ENCODE data around the gene MBTPS1. TPM values are rescaled to one million over a fixed set of nuclear protein-coding genes. Genes with fewer than 3 reads are reported as not detected.

Gene MBTPS1
- total RNA-seq, 1 donor from 2014 or later = 88.7 TPM

- no peak for TF ChIP-seq CTCF (IDR thresholded peaks at IDR 0.05)
Measured at GRCh38 chr16:84137287-84137686, 20.5 kb upstream of the MBTPS1 start.

GRCh38 chr16:84136331-84137125 lies 19.8 kb upstream of the MBTPS1 start:
- Mint-ChIP-seq H3K9me3 (ENCODE audit: low read depth) (no peaks in the 10 kb centered on the region), H3K4me1 (ENCODE audit: low read depth) (peaks cover 37% of the 10 kb centered on the region), H3K4me3 (ENCODE audit: unreplicated experiment) (no peak overlapping the region)

More at GRCh38 chr16:84137287-84137686, 20.5 kb upstream of the MBTPS1 start:
- H3K36me3 Mint-ChIP-seq (ENCODE audit: low read depth) = no peaks in the 10 kb centered on the region
- H3K9me3 Mint-ChIP-seq (ENCODE audit: low read depth) = no peaks in the 10 kb centered on the region
- H3K4me3 Mint-ChIP-seq (ENCODE audit: unreplicated experiment) = no peak overlapping the region
- no peak overlapping the region for H3K27ac Mint-ChIP-seq (ENCODE audit: unreplicated experiment)
- no peaks in the 10 kb centered on the region for H3K27me3 Mint-ChIP-seq (ENCODE audit: low read depth)
- no peak for DNase-seq (ENCODE audit: low spot score)
- peaks cover 37% of the 10 kb centered on the region for H3K4me1 Mint-ChIP-seq (ENCODE audit: low read depth)

GRCh38 chr16:84132527-84133285 lies 16.0 kb upstream of the MBTPS1 start:
- Mint-ChIP-seq H3K27ac (ENCODE audit: unreplicated experiment) (no peak overlapping the region), H3K4me1 (ENCODE audit: low read depth) (peaks cover 22% of the 10 kb centered on the region), H3K36me3 (ENCODE audit: low read depth) (peaks cover 6% of the 10 kb centered on the region), H3K9me3 (ENCODE audit: low read depth) (no peaks in the 10 kb centered on the region), H3K27me3 (ENCODE audit: low read depth) (no peaks in the 10 kb centered on the region), H3K4me3 (ENCODE audit: unreplicated experiment) (no peak overlapping the region)
- no peak for DNase-seq (ENCODE audit: low spot score)
- TF ChIP-seq CTCF (IDR thresholded peaks at IDR 0.05) = no peak

More at GRCh38 chr16:84136331-84137125, 19.8 kb upstream of the MBTPS1 start:
- no peaks in the 10 kb centered on the region for H3K27me3 Mint-ChIP-seq (ENCODE audit: low read depth)
- DNase-seq (ENCODE audit: low spot score) = no peak
- no peak overlapping the region for H3K27ac Mint-ChIP-seq (ENCODE audit: unreplicated experiment)
- no peaks in the 10 kb centered on the region for H3K36me3 Mint-ChIP-seq (ENCODE audit: low read depth)
- TF ChIP-seq CTCF (IDR thresholded peaks at IDR 0.05) = no peak

- H3K4me1 Mint-ChIP-seq (ENCODE audit: low read depth) = peaks cover 12% of the 10 kb centered on the region
- no peak for TF ChIP-seq CTCF (IDR thresholded peaks at IDR 0.05)
- no peak for DNase-seq (ENCODE audit: low spot score)
- no peaks in the 10 kb centered on the region for H3K27me3 Mint-ChIP-seq (ENCODE audit: low read depth)
- no peak overlapping the region for H3K27ac Mint-ChIP-seq (ENCODE audit: unreplicated experiment)
- H3K36me3 Mint-ChIP-seq (ENCODE audit: low read depth) = peaks cover 10% of the 10 kb centered on the region
- H3K4me3 Mint-ChIP-seq (ENCODE audit: unreplicated experiment) = no peak overlapping the region
- no peaks in the 10 kb centered on the region for H3K9me3 Mint-ChIP-seq (ENCODE audit: low read depth)
Measured at GRCh38 chr16:84131117-84131516, 14.4 kb upstream of the MBTPS1 start.

- Mint-ChIP-seq H3K36me3 (ENCODE audit: low read depth) (peaks cover 16% of the 10 kb centered on the region), H3K9me3 (ENCODE audit: low read depth) (no peaks in the 10 kb centered on the region), H3K27me3 (ENCODE audit: low read depth) (no peaks in the 10 kb centered on the region), H3K27ac (ENCODE audit: unreplicated experiment) (no peak overlapping the region), H3K4me3 (ENCODE audit: unreplicated experiment) (no peak overlapping the region), H3K4me1 (ENCODE audit: low read depth) (no peaks in the 10 kb centered on the region)
- TF ChIP-seq CTCF (IDR thresholded peaks at IDR 0.05) = no peak
- DNase-seq (ENCODE audit: low spot score) = no peak
Measured at GRCh38 chr16:84124257-84125073, 7.7 kb upstream of the MBTPS1 start.
